ENCODE data around the gene CACNA1D.
"Not testable (repeated sequence)": the region's sequence is repeated elsewhere in the genome, so short reads cannot be mapped to it uniquely, and the experiment has no call there.

Gene CACNA1D

DNA sequence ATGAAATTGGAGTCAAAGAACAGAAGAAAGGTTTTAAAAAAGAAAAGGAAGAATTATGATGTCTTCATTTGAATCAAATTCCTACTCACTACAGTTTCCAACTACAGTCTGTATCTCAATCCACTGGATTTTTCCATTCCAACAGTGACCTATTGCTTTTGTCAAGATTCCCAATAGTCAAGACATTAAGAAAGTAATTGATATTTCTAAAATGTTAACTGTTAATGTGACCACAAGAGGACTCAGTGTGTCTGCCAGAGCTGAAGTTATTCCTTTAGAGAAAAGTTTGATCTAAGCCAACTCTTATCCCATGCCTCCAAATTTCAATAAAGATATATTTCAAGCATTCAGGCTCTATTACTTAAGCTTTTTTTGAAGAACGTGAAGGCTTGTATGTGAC lies 163.2 kb downstream of the CACNA1D start:
- no peak for DNase-seq (ENCODE audit: low read depth)

DNA sequence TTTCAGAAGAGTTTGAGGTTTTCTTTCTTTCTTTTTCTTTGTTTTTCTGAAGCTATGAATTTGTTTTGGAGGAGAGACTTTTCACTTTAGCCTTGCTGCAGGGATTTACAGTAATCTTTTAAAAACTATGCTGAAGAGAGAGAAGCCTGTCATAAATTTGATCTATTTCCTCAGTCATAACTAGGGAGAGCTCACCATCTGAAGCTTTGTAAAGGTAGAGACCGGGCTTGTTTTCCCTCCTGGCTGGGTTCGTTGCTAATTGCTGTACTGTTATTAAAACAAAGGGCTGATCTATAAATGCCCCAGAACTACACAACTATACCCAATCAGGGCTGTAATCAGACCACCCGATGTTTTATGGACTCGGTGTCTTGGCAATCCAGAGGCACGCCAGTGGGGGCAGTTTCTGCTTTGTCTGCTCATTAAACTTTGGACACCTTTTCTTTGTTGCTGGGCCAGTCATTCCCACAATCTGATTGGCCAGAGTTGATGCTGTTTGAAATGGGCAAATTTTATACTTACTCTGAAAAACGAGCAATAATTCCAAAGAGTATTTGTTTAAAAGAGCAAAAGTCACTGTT lies 164.3 kb downstream of the CACNA1D start:
- no peak for DNase-seq (ENCODE audit: low read depth)

DNA sequence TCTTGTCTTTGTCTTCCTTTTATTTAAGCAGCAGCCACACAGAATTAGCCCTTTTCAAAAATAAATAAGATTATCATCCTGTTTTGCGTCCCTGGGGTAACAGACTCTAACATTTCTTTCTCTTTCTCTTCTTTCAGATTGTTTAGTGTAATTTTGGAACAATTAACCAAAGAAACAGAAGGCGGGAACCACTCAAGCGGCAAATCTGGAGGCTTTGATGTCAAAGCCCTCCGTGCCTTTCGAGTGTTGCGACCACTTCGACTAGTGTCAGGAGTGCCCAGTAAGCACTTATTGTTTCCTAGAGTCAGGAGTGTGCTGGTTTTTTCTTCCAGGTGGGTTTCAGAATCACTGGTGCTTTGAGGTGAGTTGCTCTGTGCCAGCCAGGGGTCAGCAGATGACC lies 165.6 kb downstream of the CACNA1D start:
- no peak for DNase-seq (ENCODE audit: low read depth)

DNA sequence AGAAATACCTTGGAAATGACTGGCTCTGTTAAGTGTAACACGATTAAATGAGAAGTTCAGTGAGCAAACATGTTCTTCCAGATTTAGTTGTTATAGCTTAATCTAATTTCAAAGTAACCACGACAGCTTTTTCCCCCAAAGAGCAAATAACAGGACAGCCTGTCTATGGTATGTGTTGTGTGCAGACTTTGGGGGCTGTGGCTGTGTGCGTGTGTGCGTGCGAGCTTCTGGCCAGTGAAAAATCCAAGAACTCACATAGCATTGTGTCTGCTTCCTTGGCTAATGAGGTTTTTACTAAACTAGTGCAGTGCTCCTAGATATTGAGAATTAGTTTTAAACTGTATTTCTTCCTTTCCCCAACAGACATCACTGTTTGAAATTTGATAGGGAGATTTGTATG lies 167.1 kb downstream of the CACNA1D start:
- no peak for DNase-seq (ENCODE audit: low read depth)

DNA sequence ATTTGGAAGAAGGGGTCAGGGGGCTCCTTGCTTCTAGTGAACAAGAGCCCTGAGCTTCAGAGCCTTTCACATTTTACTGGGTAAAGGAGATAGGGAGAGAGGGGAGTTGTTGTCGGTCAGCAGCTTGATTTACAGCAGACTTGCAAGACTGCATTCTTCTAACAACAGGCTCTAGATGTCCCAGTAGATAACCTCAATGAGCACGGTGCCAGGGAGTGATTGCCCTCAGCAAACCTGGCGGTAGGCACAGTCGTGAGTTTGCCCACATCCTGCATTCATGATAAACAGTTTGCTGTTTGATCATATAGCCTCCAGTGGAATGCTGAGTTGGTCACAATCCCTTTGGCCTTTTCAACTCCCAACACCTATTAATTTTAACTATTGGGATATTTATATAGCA lies 170.4 kb downstream of the CACNA1D start:
- not testable (repeated sequence) for DNase-seq (ENCODE audit: low read depth)

DNA sequence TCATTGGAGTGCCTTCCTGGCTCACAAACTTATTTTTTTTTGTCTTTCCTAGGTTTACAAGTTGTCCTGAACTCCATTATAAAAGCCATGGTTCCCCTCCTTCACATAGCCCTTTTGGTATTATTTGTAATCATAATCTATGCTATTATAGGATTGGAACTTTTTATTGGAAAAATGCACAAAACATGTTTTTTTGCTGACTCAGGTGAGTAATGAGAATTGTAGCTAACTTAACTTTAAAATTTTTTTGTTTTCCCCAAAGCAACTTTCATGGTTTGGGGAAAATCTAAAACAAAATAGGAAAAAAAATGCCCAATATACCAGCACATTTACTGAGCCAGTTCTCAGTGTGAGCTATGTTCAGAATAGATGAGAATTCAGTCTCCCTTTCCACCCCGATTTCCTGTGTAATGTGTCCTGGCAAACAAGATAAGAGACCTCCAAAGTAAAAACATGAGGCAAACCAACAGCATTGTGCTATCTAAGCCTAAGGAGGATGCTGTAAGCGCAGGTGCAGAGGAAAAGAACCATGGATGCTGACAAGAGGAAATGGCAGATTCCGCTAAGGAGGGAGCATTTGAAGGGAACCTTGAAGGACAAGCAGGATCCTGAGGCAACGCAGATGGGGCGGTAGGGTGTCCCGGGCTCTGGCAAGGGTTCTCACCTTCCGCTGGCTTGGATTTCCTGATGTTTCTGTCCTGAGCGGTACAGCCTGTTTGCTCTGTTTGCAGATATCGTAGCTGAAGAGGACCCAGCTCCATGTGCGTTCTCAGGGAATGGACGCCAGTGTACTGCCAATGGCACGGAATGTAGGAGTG lies 171.4 kb downstream of the CACNA1D start:
- DNase-seq (ENCODE audit: low read depth) = no peak

DNA sequence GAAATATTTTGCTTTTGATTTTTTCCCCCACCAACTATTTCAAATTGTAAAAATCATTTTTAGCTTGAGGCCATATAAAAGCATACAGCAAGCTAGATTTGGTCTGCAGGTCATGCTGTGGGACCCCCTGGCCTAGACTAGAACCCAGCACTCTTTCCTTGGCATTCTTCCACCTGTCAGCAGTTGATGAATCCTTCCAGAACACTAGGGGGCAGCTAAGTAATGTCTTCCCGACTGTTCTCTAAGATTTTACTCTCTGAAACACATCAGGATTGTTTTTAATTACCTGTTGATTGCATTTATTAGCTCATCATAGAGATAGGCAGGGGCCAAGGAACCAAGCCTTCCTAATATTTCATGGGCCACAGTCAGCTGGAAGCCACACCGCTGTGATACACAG lies 174.5 kb downstream of the CACNA1D start:
- DNase-seq (ENCODE audit: low read depth) = no peak

DNA sequence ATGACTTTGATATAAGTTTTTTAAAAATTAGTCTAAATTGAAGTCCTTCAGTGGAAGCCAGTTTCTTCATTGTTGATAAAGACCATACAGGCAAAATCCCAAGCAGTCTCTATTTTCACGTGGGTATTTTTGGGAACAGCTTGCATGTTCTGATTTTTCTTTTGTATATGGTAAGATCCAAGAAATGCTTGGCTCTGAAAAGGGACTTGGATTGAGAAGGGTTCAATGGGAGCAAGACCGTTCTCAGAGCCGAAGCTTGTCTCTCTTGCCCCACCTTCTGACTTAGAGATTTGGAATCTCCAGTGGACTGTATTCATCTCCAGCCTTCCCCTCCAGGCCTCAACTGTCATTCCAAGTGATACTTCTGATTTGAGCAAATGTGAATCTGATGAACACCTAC lies 176.3 kb downstream of the CACNA1D start:
- DNase-seq (ENCODE audit: low read depth) = no peak

DNA sequence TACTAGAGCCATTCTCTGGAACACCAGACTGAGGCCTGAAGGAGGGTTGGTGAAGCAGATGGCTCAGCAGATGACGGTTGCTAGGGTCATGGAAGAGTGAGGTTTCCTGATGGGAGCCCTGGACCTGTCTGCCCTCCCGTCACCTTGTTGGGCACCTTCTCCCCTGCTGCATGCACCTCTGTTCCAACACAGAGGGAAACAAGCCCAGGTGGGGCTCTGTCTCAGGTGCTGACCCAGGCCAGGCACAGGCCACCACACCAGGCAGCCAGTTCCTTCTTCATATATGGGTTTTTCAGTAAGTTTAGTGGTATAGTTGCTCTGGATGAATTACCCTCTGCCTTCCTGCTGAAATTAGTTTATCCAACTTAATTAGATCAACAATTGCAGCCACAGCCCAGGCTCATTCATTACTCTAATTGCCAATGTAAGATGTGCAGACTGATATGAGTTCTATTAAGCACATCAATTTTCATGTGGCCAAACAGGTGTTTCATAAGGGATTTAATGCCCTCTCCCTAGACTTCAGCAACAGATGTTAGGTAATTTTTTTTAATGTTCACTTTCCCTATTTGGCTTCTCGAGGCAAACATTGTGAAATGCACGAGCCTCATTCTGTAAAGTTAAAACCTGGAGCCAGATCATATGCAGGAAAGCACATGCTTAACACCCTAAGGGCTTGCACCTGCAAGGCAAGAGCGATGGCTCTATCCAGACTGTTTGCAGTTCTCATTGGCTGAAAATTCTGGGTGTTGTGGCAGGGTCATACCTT lies 177.0 kb downstream of the CACNA1D start:
- no peak for DNase-seq (ENCODE audit: low read depth)

DNA sequence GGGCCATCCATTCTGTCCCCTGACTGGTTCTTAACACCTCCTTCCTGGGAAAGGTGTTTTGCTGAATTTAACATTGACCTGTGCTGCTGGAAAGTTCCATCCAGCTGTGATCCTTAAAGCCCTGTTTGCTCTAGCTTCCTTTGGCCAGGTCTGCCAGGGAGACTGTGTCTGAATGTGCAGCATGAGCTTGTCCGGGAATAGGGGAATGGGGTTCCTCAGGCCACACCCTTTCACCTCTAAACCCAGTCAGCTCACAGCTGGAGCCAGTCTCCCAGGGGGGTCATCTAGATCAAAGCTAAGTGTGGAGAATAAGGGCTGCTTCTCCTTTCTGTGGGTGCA lies 177.5 kb downstream of the CACNA1D start:
- no peak for DNase-seq (ENCODE audit: low read depth)

DNA sequence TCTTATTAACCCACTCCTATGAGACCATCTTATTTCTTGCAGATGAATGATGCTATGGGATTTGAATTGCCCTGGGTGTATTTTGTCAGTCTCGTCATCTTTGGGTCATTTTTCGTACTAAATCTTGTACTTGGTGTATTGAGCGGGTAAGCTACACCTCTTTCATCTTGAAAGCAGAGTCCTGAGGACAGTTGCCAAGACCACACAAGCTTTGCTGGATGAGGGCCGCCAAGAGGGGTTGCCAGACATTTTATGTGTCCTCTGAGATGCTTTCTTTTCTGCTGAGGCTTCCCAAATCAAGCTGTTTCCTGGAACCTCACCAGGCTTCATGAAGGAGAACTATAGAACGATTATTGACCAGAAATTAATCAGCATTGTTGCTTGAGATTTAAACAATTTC lies 178.6 kb downstream of the CACNA1D start:
- no peak for DNase-seq (ENCODE audit: low read depth)

DNA sequence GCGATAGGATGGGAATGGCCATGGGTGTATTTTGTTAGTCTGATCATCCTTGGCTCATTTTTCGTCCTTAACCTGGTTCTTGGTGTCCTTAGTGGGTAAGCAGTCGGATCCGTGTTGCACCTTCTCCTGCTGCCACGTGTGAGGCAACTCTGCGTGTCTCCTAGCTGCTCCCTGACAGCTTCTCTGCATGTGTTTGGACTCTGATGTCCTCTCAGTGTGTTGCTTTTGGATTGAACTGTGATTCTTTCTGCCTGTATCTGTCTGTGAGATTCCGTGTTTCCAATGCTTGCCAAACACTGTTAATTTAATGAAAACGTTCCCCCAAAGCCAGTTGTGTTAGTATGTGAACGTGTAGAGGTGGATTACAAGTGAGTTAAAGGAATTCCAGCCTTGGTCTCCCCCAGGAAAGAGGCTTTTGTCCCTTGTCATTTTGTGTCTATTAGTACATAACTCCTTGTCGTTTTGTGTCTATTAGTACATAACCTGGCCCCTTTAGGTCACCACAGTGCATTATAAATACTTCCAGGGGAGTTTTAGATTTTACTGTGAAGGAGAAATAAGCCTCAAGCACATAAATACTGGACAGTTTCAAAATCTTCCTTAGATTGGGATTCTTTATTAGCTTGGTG lies 179.4 kb downstream of the CACNA1D start:
- DNase-seq (ENCODE audit: low read depth) = no peak

DNA sequence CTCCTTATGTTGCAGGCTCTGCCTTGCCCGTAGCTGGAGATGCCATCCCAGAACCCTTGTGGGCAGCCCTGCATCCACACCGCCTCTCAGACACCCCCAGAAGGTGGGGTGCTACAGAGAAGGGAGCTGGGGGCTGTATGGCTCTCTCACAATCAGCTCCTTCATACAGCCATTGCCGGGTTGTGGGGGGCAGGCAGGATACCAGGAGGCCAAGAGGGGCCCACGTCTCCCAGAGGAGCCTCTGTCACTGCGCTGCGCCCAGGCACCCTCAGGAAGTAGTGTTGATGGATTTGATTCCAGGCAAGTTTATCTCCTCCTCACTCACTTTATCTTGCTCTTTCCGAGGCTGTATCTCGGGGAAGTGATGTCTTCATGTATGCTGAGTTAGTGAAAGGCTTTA lies 180.2 kb downstream of the CACNA1D start:
- DNase-seq (ENCODE audit: low read depth) = no peak

DNA sequence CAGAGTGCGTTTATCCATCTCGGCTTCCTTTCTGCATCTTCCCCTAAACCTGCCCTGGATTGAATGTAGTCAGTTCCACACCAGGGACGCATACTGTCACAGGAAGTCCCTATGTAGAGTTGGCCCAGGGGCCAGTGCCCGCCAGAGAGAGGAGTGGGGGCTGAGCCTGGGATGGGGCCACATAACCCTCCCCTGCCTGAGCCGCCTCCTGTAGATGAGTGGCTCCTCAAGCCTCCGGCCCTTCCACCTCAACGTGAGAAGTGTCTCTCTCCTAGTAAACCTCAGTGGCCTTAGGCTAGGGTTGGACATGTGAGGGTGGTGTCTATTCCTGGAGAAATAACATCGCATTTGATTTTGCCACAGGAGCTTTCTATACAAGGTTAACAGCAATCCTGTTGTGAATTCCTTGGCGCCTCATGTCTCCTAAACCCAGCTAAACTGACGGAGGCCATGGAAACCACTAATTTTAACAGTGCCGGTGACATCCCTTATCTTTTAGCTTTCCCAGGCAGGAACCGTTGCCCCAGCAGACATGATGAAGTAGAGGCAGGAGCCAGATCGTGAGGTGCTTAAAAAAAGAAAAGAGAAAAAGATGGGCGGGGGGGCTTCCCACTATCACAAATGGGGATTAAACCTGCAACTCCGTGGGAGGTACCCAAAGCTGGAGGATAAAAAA lies 180.7 kb downstream of the CACNA1D start:
- DNase-seq (ENCODE audit: low read depth) = no peak

DNA sequence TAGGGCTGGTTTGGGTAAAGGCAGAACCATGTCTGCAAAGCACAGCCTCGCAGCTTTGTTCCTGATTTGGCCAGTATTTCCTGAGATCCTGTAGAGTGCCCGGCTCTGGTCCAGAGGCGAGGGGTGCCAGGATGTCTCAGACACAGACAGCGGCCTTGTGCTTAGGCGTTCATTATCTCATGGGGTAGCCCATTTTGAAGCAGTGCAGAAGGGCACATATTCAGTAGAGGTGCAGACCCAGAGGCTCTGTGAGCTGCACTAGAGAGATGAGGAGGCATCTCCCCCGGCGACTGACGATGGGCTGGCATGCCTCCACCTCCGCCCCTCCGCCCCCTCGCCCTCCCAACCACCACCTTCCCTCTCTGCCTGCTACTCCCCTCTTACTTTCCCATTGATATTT lies 181.5 kb downstream of the CACNA1D start:
- DNase-seq (ENCODE audit: low read depth) = no peak

DNA sequence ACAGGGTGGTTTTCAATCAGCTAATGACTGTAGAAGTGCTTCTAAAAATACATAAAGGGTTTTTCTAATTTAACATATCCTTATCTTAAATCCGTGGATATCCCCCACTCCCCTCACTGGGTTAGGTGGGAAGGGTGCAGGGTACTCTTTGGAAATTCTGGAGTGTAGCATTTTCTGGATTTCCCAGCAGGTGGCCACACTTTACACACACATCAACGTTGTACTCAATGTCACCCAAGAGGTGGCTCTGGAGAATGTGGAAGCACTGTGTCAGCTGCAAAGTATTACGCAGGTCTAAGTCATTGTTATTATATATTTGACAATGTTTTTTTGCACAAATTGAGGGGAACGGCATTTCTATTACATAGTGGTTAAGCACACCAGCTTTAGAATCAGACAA lies 183.0 kb downstream of the CACNA1D start:
- no peak for DNase-seq (ENCODE audit: low read depth)

DNA sequence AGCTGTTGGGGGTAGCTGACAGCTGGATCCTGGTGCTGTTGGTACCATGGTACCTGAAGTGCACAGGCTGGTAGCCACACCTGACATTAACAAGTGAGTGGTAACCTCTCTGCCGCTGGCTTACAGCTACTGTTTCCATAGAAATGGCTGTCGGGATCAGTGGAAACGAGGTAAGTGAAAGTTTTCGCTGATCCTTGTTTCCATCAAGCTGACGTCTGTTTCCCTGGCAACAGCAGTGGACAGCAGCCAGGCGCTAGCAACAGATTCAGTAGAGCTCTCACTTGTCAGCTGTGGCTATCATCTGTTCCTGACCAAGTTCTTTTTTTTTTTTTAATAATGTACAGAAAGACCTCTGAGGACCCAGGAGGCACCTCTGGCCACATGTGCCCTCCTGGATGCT lies 185.6 kb downstream of the CACNA1D start:
- no peak for DNase-seq (ENCODE audit: low read depth)

DNA sequence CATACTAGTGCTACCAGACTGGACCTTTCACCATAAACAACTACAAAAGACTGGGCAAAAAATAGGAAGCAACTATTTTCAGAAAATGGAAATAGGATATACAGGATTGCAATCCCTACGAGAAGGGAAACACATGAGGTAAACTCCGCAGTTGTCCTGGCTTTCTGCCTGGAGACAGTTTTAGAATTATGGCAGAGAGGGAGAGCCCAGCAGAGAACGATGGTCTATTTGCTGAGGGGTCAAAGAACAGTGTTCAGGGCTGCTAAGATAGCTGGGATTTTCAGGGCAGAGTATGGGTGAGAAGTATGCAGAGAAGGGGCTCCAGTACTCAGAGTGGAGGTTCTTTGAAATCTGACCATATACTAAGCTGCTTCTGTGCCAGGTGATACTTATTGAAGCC lies 188.4 kb downstream of the CACNA1D start:
- DNase-seq (ENCODE audit: low read depth) = no peak

DNA sequence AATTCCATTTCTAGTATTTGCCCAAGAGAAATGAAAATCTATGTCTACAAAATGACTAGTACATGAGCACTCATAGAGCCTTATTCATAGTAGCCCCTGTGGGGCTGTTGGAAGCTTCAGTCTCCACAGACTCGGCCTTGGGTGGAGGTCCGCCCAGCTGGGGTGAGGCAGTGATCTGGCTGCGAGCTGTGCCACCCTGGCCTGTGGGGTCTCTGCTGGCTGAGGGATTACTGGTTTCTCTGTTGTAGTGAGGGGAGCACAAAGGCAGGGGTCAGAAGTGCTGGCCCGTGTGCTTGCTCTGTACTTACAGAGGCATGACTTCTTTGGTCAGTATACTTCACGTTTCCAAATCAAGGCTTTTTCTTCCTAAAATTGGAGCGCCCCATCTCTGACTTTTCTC lies 193.7 kb downstream of the CACNA1D start:
- DNase-seq (ENCODE audit: low read depth) = no peak

DNA sequence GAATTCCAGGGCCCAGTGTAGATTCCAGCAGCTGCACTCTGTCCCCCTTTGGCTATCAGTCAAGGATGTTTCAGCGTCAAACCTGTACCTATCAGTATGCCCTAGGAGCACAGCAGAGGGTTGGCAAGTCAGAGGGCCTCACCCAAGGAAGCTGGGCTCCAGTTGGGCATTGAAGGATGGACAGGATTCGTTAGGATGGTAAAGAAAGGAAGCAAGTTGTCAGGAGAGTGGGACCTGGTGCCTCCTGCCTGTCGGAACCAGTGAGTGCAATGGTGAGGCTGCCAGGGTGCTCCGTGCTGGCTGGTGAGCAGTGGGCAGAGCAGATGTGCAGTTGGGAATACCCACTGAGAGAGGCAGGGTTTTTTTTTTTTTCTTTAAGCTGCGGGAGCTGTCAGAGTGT lies 194.6 kb downstream of the CACNA1D start:
- no peak for DNase-seq (ENCODE audit: low read depth)

DNA sequence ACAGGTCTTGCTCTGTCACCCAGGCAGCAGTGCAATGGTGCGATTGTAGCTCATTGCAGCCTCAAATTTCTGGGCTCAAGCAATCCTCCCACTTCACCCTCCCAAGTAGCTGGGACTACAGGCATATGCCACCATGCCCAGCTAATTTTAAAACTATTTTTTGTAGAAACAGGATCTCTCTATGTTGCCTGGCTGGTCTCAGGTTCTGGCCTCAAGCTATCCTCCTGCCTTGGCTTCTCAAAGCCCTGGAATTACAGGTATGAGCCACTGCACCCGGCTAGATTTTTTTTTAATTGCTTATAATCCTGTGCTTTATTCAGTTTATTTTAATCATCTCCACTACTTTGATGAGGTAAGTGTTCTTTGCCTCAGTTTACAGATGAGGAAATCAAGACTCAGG lies 195.3 kb downstream of the CACNA1D start:
- DNase-seq (ENCODE audit: low read depth) = no peak

DNA sequence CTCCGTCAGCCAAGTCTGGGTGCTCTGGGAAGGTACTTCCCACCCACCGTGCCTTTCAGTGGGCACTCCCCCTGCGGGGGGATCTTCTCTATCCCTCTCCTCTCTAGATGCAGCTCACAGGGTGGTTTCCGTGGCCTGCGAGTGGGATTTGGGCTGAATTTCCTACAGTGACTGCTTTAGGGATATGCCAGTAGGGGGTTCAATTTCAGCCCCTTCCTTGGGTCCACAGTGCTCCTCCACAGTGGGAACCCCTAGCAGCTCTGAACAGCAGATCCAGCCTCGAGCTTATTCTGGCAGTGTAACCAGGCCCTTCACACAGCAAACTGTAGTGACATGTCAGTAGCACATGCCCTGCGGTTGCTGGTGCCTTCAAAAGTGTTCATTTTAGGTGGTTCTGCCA lies 196.1 kb downstream of the CACNA1D start:
- DNase-seq (ENCODE audit: low read depth) = no peak

Data from HS-27A (cell line).